HK-2 (cell line): ENCODE data around the gene GTPBP4.
A peak's percentile ranks its signal among the peaks of the same experiment; 100 is the strongest.

Experiments used
- DNase-seq: peaks from one replicate; pipeline ENCODE4 v3.0.0-alpha.2; 2018; ENCODE audit not compliant: unreplicated experiment

The GTPBP4 gene

GRCh38 chr10:966466-967235, 21.6 kb upstream of the GTPBP4 start:
- DNase-seq, result no peak

GRCh38 chr10:968546-969199, 19.6 kb upstream of the GTPBP4 start:
- no peak for DNase-seq

- no peak for DNase-seq
These were observed 18.6 kb upstream of the GTPBP4 start for GRCh38 chr10:969473-970150.

- no peak for DNase-seq
These were observed 17.7 kb upstream of the GTPBP4 start for GRCh38 chr10:970311-971149.

GRCh38 chr10:971150-971542, 17.1 kb upstream of the GTPBP4 start:
- no peak for DNase-seq

- DNase-seq, result no peak
These were observed 16.6 kb upstream of the GTPBP4 start for GRCh38 chr10:971613-972012.

GRCh38 chr10:972763-973162, 15.5 kb upstream of the GTPBP4 start:
- no peak for DNase-seq

- DNase-seq, result peak; percentile 43
These were observed 14.0 kb upstream of the GTPBP4 start for GRCh38 chr10:974038-974784.

GRCh38 chr10:974785-975074, 13.5 kb upstream of the GTPBP4 start:
- DNase-seq, result no peak

- DNase-seq, result no peak
These were observed 11.9 kb upstream of the GTPBP4 start for GRCh38 chr10:976316-976715.

- DNase-seq, result no peak
These were observed 9.3 kb upstream of the GTPBP4 start for GRCh38 chr10:978826-979421.

- DNase-seq, result no peak
These were observed 7.7 kb upstream of the GTPBP4 start for GRCh38 chr10:980468-981093.

- DNase-seq, result no peak
These were observed 4.8 kb upstream of the GTPBP4 start for GRCh38 chr10:983401-983800.

- no peak for DNase-seq
These were observed 4.1 kb upstream of the GTPBP4 start for GRCh38 chr10:983971-984655.

GRCh38 chr10:985361-985760, 2.9 kb upstream of the GTPBP4 start:
- DNase-seq, result no peak

GRCh38 chr10:986137-986825, 2.0 kb upstream of the GTPBP4 start:
- DNase-seq, result no peak

GRCh38 chr10:986881-987619, 1.2 kb upstream of the GTPBP4 start:
- peak; percentile 25 for DNase-seq

- DNase-seq, result no peak
These were observed 689 bp upstream of the GTPBP4 start for GRCh38 chr10:987620-987869.
